ENCODE measurements around the gene SHOC1. TPM values are rescaled to one million over a fixed set of nuclear protein-coding genes. Genes with fewer than 3 reads are reported as not detected.
"Not testable (repeated sequence)": the region's sequence is repeated elsewhere in the genome, so short reads cannot be mapped to it uniquely, and the experiment has no call there.

Gene SHOC1
- total RNA-seq, 2 experiments from 2014 or later = not detected

DNA sequence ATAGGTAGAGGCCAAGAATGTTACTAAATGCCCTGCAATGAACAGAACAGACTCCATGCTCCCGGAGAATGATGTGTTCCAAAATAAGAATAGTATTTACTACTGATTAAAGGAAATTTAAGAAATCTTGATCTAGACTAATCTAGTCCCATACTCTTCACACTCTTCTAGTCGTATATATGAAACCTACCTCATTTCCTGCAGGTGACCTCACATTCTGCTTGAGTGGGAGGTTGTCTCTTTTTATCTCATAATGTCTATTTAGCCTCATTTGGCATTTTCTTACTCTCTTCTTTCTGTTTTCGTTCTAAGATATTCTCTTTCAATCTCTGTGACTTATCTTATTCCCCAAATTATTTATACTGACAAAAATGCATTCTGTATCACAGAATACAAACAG, 9.2 kb upstream of the SHOC1 start:
- peak overlapping the region; percentile 73 for H3K27ac Mint-ChIP-seq
- peaks cover 30% of the 10 kb centered on the region for H3K4me1 Mint-ChIP-seq (ENCODE audit: low read depth)
- no peaks in the 10 kb centered on the region for H3K27me3 Mint-ChIP-seq
- ChIA-PET POLR2A (no interaction called here), CTCF (no interaction called here)
- H3K9me3 Mint-ChIP-seq = no peaks in the 10 kb centered on the region
- peak overlapping the region; percentile 33 for H3K4me3 Mint-ChIP-seq
- DNase-seq = peak; percentile 32
- no peaks in the 10 kb centered on the region for H3K36me3 Mint-ChIP-seq
- intact Hi-C loops (cut with micrococcal nuclease) = loop anchor here (1.0 to 2.0 kb wide), 2 partner anchors 93 to 188 kb away; partner anchors contain the start of gene UGCG

DNA sequence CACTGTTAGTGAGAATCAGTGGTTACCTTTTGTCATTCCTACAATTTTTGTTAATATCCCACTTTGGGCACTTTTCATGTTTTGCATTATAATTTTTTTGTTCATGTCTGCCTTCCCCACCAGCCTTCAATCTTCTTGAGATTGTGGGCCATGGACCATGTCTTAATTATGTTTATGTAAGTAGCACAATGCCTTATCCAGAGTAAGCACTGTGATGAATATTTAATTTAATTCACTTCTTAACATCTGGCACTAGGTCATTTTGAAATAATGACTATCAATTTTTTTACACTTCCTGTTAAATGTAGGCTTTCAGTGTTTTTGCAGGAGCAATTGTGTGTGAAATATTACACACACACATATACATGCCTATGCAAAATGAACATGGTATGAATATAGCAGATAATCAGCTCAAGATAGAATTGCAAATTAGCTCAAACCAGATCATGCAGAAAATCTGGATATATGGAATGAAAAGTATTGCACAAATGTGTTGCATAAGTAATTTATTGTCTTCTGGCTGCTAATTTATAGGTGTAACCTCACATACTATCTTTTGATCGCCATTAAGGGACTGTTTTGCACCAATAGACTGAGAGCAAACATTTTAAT, 5.3 kb upstream of the SHOC1 start:
- intact Hi-C loops (cut with micrococcal nuclease) = no loop called here
- no peak overlapping the region for H3K4me3 Mint-ChIP-seq
- no peak for DNase-seq
- no peak overlapping the region for H3K27ac Mint-ChIP-seq
- no peaks in the 10 kb centered on the region for H3K27me3 Mint-ChIP-seq
- CTCF ChIA-PET = no interaction called here
- no peaks in the 10 kb centered on the region for H3K9me3 Mint-ChIP-seq
- H3K4me1 Mint-ChIP-seq (ENCODE audit: low read depth) = peaks cover 16% of the 10 kb centered on the region
- POLR2A ChIA-PET = no interaction called here
- H3K36me3 Mint-ChIP-seq = no peaks in the 10 kb centered on the region

DNA sequence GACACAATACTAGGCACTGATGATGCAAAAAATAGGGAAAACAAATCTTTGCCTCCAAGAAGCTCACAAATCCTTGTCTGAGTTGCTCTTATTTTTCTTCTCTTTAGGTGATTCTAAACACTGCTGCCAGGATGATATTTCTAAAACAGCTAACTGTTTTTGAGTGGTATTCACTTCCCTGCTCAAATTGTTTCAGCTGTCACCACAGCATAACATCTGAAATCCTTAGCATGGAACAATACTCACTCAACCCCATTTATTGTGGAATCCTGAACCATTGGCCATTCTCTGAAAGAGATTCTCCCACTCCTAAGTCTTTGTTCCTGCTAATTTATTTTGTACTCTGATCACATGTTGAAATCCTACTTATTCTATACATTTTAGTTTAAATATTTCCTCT, 4.8 kb upstream of the SHOC1 start:
- ChIA-PET POLR2A (no interaction called here), CTCF (no interaction called here)
- peaks cover 13% of the 10 kb centered on the region for H3K4me1 Mint-ChIP-seq (ENCODE audit: low read depth)
- intact Hi-C loops (cut with micrococcal nuclease) = no loop called here
- H3K27me3 Mint-ChIP-seq = no peaks in the 10 kb centered on the region
- H3K4me3 Mint-ChIP-seq = no peak overlapping the region
- DNase-seq = no peak
- no peaks in the 10 kb centered on the region for H3K36me3 Mint-ChIP-seq
- no peaks in the 10 kb centered on the region for H3K9me3 Mint-ChIP-seq
- no peak overlapping the region for H3K27ac Mint-ChIP-seq

DNA sequence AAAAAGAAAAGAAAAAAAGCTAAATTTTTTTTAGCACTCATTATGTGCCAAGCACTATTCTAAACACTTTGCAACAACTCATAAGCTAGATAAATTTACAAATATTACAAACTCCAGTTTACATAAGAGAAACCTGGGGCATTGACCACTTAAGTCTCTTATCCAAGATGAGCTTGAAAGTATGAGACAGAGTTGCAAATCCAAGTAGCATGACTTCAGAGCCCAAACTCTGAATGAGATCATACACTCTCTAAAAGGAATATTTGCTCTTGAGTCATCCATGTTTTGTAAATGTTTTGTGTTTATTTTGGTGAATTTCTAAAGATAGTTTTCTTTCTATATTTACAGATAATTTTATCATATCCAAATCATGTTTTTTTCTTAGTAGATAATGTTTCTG, 4.0 kb upstream of the SHOC1 start:
- CTCF ChIA-PET = no interaction called here
- Mint-ChIP-seq H3K4me1 (ENCODE audit: low read depth) (peaks cover 6% of the 10 kb centered on the region), H3K9me3 (no peaks in the 10 kb centered on the region), H3K4me3 (no peak overlapping the region), H3K27ac (no peak overlapping the region), H3K27me3 (no peaks in the 10 kb centered on the region), H3K36me3 (no peaks in the 10 kb centered on the region)
- POLR2A ChIA-PET = no interaction called here
- DNase-seq = no peak
- intact Hi-C loops (cut with micrococcal nuclease) = no loop called here

DNA sequence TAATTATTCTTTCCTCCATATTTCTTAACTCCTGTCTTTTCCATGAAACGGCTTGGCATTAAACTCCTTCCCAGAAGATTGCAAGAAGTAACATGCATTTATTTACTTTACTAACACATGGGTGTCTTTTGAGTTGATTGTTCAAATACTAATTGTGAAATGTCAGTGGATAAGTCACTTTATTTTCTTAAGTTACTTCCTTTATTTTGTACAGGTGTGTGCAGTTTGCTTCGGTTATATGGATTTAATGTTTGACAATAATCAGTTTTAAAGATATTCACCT, 761 bp upstream of the SHOC1 start:
- no peak overlapping the region for H3K4me3 Mint-ChIP-seq
- no peak overlapping the region for H3K27ac Mint-ChIP-seq
- H3K27me3 Mint-ChIP-seq = no peaks in the 10 kb centered on the region
- intact Hi-C loops (cut with micrococcal nuclease) = no loop called here
- CTCF ChIA-PET = no interaction called here
- H3K9me3 Mint-ChIP-seq = no peaks in the 10 kb centered on the region
- no peaks in the 10 kb centered on the region for H3K4me1 Mint-ChIP-seq (ENCODE audit: low read depth)
- no peak for DNase-seq
- H3K36me3 Mint-ChIP-seq = no peaks in the 10 kb centered on the region
- POLR2A ChIA-PET = no interaction called here

DNA sequence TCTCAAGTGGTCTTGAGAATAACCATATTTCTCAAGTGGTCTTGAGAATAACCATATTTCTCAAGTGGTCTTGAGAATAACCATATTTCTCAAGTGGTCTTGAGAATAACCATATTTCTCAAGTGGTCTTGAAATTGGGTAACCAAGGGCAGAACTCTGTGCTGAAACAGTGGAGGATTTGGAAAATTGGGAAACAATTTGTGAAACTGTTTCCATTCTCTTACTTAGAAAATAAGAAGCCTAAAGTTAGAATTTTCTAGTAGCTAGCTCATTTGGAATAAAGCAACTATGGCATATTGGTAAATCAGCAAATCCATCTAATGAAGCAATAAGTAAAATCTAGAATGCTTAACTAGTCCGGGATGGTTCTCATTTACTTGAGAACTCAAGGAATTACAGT, 2.9 kb downstream of the SHOC1 start:
- H3K27ac Mint-ChIP-seq; intact Hi-C loops (cut with micrococcal nuclease); H3K27me3 Mint-ChIP-seq; H3K36me3 Mint-ChIP-seq; DNase-seq; H3K9me3 Mint-ChIP-seq; H3K4me3 Mint-ChIP-seq; H3K4me1 Mint-ChIP-seq (ENCODE audit: low read depth); CTCF ChIA-PET; POLR2A ChIA-PET: not testable (repeated sequence)

DNA sequence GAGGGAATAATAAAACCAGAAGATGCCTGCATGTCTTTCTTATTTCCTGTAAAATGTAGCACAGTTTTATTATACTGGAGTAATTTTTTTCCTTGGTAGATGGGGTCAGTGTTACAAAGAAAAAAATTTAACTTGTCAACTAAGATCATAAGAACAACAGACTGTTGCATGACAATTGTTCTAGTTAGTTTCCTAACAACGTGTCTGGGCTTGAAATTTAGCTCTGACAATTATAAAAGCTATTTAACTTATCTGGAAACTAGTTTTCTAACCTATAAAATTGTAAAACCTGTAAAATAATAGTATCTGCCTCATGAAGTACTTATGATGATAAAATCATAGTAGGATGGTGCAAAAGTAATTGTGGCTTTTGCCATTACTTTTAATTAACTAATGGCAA, 4.9 kb downstream of the SHOC1 start:
- POLR2A ChIA-PET = no interaction called here

DNA sequence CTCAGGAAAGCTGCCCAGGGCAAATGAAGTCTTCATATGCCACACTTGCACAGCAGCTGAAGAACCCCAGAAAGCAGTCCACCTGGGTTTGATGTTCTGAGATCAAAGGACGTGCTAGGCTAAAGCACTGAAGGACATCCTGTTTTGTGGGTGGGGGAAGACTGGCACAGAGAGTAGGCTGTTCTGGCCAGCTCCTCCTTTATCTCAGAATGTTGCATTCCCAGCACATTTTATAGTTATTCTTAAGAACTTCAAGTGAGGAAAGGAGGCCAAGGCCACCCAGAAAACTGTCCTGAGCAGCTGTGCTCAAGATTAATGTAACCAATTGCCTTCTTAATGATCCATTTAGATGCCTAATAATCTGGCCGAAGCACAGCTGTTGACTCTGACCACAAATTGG, 10.9 kb downstream of the SHOC1 start:
- Mint-ChIP-seq H3K27me3 (no peaks in the 10 kb centered on the region), H3K9me3 (peaks cover 4% of the 10 kb centered on the region), H3K4me3 (no peak overlapping the region), H3K36me3 (no peaks in the 10 kb centered on the region), H3K27ac (no peak overlapping the region), H3K4me1 (ENCODE audit: low read depth) (no peaks in the 10 kb centered on the region)
- DNase-seq = no peak
- intact Hi-C loops (cut with micrococcal nuclease) = no loop called here
- ChIA-PET CTCF (interaction anchor here (1.0 to 1.3 kb wide), 2 partner anchors 291 to 318 kb away, joined by 3 to 4 read pairs; no protein-coding TSS in a partner anchor), POLR2A (interaction anchor here (0.6 kb wide), 1 partner anchor 1140 kb away, joined by 3 read pairs; no protein-coding TSS in a partner anchor)

More for the DNA sequence above, 4.9 kb downstream of the SHOC1 start:
- DNase-seq = no peak
- CTCF ChIA-PET = no interaction called here
- Mint-ChIP-seq H3K36me3 (no peaks in the 10 kb centered on the region), H3K9me3 (peaks cover 4% of the 10 kb centered on the region), H3K4me3 (no peak overlapping the region), H3K4me1 (ENCODE audit: low read depth) (no peaks in the 10 kb centered on the region), H3K27me3 (no peaks in the 10 kb centered on the region), H3K27ac (no peak overlapping the region)
- intact Hi-C loops (cut with micrococcal nuclease) = no loop called here

DNA sequence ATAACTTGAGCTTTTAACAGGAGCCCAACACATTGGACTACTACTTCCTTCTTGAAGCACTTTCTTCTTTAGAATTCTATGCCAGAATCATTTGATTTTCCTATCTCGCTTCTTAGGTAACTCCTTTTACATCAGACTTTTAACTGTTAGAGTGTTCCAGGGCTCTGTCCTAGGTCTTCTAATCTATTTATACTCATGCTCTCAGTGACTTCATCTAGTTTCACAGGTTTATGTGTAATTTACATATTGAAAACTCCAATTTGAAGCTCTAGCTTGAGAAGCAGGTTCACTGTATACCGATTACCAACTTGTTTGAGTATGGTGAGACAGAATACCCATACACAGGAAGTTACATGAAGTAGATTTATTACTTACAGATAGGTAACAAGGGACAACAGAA, 11.3 kb downstream of the SHOC1 start:
- Mint-ChIP-seq H3K27ac (no peak overlapping the region), H3K27me3 (no peaks in the 10 kb centered on the region), H3K9me3 (peaks cover 4% of the 10 kb centered on the region), H3K4me3 (no peak overlapping the region), H3K4me1 (ENCODE audit: low read depth) (no peaks in the 10 kb centered on the region), H3K36me3 (no peaks in the 10 kb centered on the region)
- intact Hi-C loops (cut with micrococcal nuclease) = no loop called here
- ChIA-PET POLR2A (interaction anchor here (0.6 kb wide), 1 partner anchor 1141 kb away, joined by 3 read pairs; no protein-coding TSS in a partner anchor), CTCF (interaction anchor here (1.0 to 1.3 kb wide), 2 partner anchors 292 to 319 kb away, joined by 3 to 4 read pairs; no protein-coding TSS in a partner anchor)
- DNase-seq = no peak

DNA sequence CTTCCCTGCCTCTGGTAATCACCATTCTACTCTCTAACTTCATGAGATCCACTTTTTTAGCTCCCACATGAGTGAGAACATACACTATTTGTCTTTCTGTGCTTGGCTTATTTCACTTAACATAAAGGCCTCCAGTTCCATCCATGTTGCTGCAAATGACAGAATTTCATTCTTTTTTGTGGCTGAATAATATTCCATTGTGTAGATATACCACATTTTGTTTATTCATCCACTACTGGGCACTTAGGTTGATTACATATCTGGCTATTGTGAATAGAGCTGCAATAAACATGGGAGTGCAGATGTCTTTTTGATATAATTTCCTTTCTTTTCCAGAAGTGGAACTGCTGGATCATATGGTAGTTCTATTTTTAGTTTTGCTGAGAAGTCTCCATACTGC, 28.7 kb downstream of the SHOC1 start:
- POLR2A ChIA-PET = no interaction called here
- Mint-ChIP-seq H3K4me3 (no peak overlapping the region), H3K27me3 (no peaks in the 10 kb centered on the region), H3K4me1 (ENCODE audit: low read depth) (no peaks in the 10 kb centered on the region), H3K27ac (no peak overlapping the region), H3K9me3 (peaks cover 12% of the 10 kb centered on the region), H3K36me3 (peaks cover 7% of the 10 kb centered on the region)
- CTCF ChIA-PET = no interaction called here
- DNase-seq = no peak
- intact Hi-C loops (cut with micrococcal nuclease) = no loop called here

DNA sequence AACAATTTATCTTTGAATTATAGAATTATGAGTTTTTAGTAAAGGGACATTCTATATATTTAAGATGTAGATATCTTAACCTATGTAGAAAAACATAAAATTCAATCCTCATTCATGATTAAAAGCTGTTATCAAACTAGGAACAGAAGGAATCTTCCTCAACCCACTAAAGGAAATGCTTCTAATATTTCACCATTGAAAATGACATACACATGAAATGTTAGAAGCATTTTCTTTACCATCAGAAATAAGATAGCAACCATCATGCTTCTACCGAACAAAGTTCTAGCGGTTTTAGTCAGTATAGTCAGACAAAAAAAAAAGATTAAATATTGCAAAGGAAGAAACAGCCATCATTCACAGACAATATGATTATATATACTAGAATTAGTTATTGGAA, 32.2 kb downstream of the SHOC1 start:
- Mint-ChIP-seq H3K9me3 (peaks cover 12% of the 10 kb centered on the region), H3K4me3 (no peak overlapping the region), H3K4me1 (ENCODE audit: low read depth) (peaks cover 2% of the 10 kb centered on the region), H3K36me3 (peaks cover 7% of the 10 kb centered on the region), H3K27ac (no peak overlapping the region), H3K27me3 (no peaks in the 10 kb centered on the region)
- ChIA-PET CTCF (interaction anchor here (1.0 to 10.4 kb wide), 3 partner anchors 312 to 326 kb away, joined by 3 to 190 read pairs (median 5); no protein-coding TSS in a partner anchor), POLR2A (no interaction called here)
- DNase-seq = no peak
- intact Hi-C loops (cut with micrococcal nuclease) = no loop called here

DNA sequence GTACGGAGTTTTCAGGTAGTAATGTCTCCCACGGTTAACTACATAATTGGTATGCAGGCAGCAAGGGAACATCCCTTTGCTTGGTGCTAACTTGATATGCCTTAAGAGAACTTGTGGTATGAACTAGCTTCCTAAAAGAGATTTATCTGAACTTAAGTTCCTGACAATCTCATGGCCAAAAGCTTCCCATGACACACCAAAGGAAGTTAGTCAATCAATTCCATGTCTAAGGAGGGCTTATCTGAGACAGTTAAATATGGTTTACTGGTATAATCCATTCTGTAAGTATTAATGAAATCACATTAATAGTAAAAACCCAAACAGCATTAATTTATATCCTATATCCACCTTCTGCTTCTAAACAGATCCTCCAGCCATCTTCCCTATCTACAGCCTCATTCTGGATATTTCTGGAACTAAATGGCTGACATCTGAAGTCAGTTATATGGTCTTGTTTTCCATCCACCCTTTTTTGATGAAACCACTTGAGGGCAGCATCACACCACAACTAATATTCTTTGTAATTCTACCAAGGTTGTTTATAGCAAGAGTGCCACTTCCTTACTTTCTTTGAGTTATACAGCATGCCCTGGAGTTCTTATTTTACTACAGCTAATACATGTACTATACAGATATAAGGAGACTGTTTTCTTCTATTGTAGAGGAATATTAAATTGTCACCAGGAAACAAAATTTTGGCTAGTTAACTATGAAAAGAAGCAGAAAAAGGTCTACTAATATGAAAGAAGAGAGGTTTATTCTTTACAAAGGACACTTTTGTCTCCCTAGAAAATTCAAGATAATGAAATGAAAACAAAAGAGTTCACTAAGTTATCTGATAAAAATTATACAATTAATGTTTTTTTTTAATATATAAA, 34.7 kb downstream of the SHOC1 start:
- Mint-ChIP-seq H3K4me3 (no peak overlapping the region), H3K36me3 (no peaks in the 10 kb centered on the region), H3K9me3 (no peaks in the 10 kb centered on the region), H3K4me1 (ENCODE audit: low read depth) (peaks cover 2% of the 10 kb centered on the region), H3K27me3 (no peaks in the 10 kb centered on the region), H3K27ac (no peak overlapping the region)
- ChIA-PET CTCF (interaction anchor here (0.7 to 10.4 kb wide), 22 partner anchors 12 to 607 kb away, joined by 3 to 190 read pairs (median 4); partner anchors contain the start of gene DNAJC25), POLR2A (no interaction called here)
- intact Hi-C loops (cut with micrococcal nuclease) = loop anchor here (1.0 to 2.0 kb wide), 4 partner anchors 161 to 601 kb away; partner anchors contain the start of gene PTGR1
- peak; percentile 22 for DNase-seq

DNA sequence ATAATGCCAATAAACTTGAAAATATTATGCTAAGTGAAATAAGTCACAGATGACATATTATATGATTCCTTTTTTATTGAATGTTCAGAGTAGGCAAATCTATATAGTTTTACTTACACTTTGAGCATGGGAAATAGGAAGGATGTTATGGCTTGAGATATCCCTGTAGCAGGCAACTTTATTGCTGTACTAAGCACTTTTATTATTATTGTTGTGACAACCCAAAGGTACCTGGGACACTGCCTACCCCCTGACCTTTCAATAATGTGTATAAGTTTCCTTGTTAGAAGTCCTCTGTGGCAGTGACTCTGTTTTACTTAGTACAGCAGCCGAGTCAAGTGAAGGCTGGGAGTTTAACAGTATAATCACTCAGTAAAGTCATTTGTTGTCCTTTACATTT, 39.9 kb downstream of the SHOC1 start:
- H3K4me3 Mint-ChIP-seq = no peak overlapping the region
- H3K27ac Mint-ChIP-seq = no peak overlapping the region
- no peaks in the 10 kb centered on the region for H3K27me3 Mint-ChIP-seq
- ChIA-PET POLR2A (no interaction called here), CTCF (no interaction called here)
- intact Hi-C loops (cut with micrococcal nuclease) = no loop called here
- no peak for DNase-seq
- H3K9me3 Mint-ChIP-seq = peaks cover 14% of the 10 kb centered on the region
- peaks cover 17% of the 10 kb centered on the region for H3K36me3 Mint-ChIP-seq
- H3K4me1 Mint-ChIP-seq (ENCODE audit: low read depth) = no peaks in the 10 kb centered on the region
